ENCODE results near the gene ADORA3. TPM values are rescaled to one million over a fixed set of nuclear protein-coding genes. Genes with fewer than 3 reads are reported as not detected.

The ADORA3 gene
- total RNA-seq (2022; extraction: Qiagen RNA extraction; ENCODE audit: low read depth), result not detected in 5 replicates

GRCh38 chr1:111503585-111504060 lies at the start of gene ADORA3, which contains the start of gene TMIGD3:
ADORA3 (minus strand) TSS chr1:111503633; CDS start chr1:111503354, 279 bp downstream.
TMIGD3 (minus strand) TSS chr1:111503633; CDS start chr1:111503354, 279 bp downstream.

Other genes starting within 250 kb of the ADORA3 start
- gene CHIA, start 212.8 kb downstream of the ADORA3 start, total RNA-seq (2022; extraction: Qiagen RNA extraction; ENCODE audit: low read depth), result not detected in 5 replicates
- 1.1 to 1.4 TPM (median 1.2 TPM) in 5 replicates for gene OVGP1, start 75.9 kb downstream of the ADORA3 start, total RNA-seq (2022; extraction: Qiagen RNA extraction; ENCODE audit: low read depth)
- 35.2 to 52.3 TPM (median 49.0 TPM) in 5 replicates for gene WDR77, start 54.4 kb downstream of the ADORA3 start, total RNA-seq (2022; extraction: Qiagen RNA extraction; ENCODE audit: low read depth)
- gene ATP5PB, start 54.2 kb downstream of the ADORA3 start, total RNA-seq (2022; extraction: Qiagen RNA extraction; ENCODE audit: low read depth), result 241 to 261 TPM (median 249 TPM) in 5 replicates
- 0.16 to 0.33 TPM (median 0.16 TPM) in 3 of 5 replicates, not detected in the others for gene C1orf162, start 29.6 kb downstream of the ADORA3 start, total RNA-seq (2022; extraction: Qiagen RNA extraction; ENCODE audit: low read depth)
- not detected in 5 replicates for gene TMIGD3, start within 50 bp of the ADORA3 start, total RNA-seq (2022; extraction: Qiagen RNA extraction; ENCODE audit: low read depth)
- 25.7 to 36.6 TPM (median 31.7 TPM) in 5 replicates for gene RAP1A, start 116.2 kb upstream of the ADORA3 start, total RNA-seq (2022; extraction: Qiagen RNA extraction; ENCODE audit: low read depth)
- 1.7 to 4.4 TPM (median 2.8 TPM) in 5 replicates for gene INKA2, start 235.8 kb upstream of the ADORA3 start, total RNA-seq (2022; extraction: Qiagen RNA extraction; ENCODE audit: low read depth)